ENCODE data around the gene FBXO3. TPM values are rescaled to one million over a fixed set of nuclear protein-coding genes. Genes with fewer than 3 reads are reported as not detected.
A peak's percentile ranks its signal among the peaks of the same experiment; 100 is the strongest.

Gene FBXO3
- total RNA-seq, 1 experiment from 2014 or later, result 22.5 TPM

- no peak for DNase-seq
Measured at GRCh38 chr11:33713856-33714398, 60.4 kb downstream of the FBXO3 start.

GRCh38 chr11:33713151-33713855 lies 61.0 kb downstream of the FBXO3 start:
- peaks cover 12% of the 10 kb centered on the region for H3F3A ChIP-seq (ENCODE audit: low read length, unreplicated experiment)
- intact Hi-C loops (cut with micrococcal nuclease), result no loop called here
- H3K4me2 ChIP-seq (ENCODE audit: low read length), result no peak overlapping the region
- no peak overlapping the region for H3K9ac ChIP-seq (ENCODE audit: low read length)
- no peak overlapping the region for H3K4me3 ChIP-seq (ENCODE audit: low read length)
- BruUV-seq (replicated peaks), result no TSS peak
- no peak for TF ChIP-seq EZH2 (IDR thresholded peaks at IDR 0.05; ENCODE audit: low read length, unreplicated experiment)
- no peak for TF ChIP-seq CTCF (conservative IDR thresholded peaks at IDR 0.05; ENCODE audit: low read depth, low read length)
- no peak for TF ChIP-seq EZH2phosphoT487 (IDR thresholded peaks at IDR 0.05; ENCODE audit: borderline replicate concordance, low read length)
- no peaks in the 10 kb centered on the region for H4K20me1 ChIP-seq (ENCODE audit: low read length)
- peaks cover 55% of the 10 kb centered on the region for H3K4me1 ChIP-seq (ENCODE audit: insufficient read depth, low read length)
- DNase-seq (no peak), ATAC-seq (no peak)
- H3K9me2 ChIP-seq (replicated peaks; ENCODE audit: low read length), result no peaks in the 10 kb centered on the region
- peak overlapping the region; percentile 19; the same call in 1 of the 2 replicates for H3K27ac ChIP-seq (ENCODE audit: low read length)
- peaks cover 77% of the 10 kb centered on the region for H3K36me3 ChIP-seq (ENCODE audit: low read depth, low read length)
- H3K79me2 ChIP-seq (ENCODE audit: low read length), result peaks cover 71% of the 10 kb centered on the region
- H2AFZ ChIP-seq (ENCODE audit: low read length), result no peak overlapping the region
- CTCF ChIA-PET, result no interaction called here
- no peaks in the 10 kb centered on the region for H3K9me3 ChIP-seq (ENCODE audit: low read length)
- no peaks in the 10 kb centered on the region for H3K27me3 ChIP-seq (ENCODE audit: low read length)
- POLR2A ChIA-PET (ENCODE audit: unreplicated experiment), result no interaction called here

More at GRCh38 chr11:33713856-33714398, 60.4 kb downstream of the FBXO3 start:
- ChIA-PET CTCF (no interaction called here), POLR2A (ENCODE audit: unreplicated experiment) (no interaction called here)
- peak overlapping the region; percentile 19; the same call in 1 of the 2 replicates for H3K27ac ChIP-seq (ENCODE audit: low read length)
- H3K4me2 ChIP-seq (ENCODE audit: low read length), result no peak overlapping the region
- ATAC-seq, result no peak
- no peak overlapping the region for H2AFZ ChIP-seq (ENCODE audit: low read length)
- no peak overlapping the region for H3K9ac ChIP-seq (ENCODE audit: low read length)
- no peaks in the 10 kb centered on the region for H3K9me2 ChIP-seq (replicated peaks; ENCODE audit: low read length)
- intact Hi-C loops (cut with micrococcal nuclease), result no loop called here
- peaks cover 78% of the 10 kb centered on the region for H3K36me3 ChIP-seq (ENCODE audit: low read depth, low read length)
- peaks cover 7% of the 10 kb centered on the region for H3F3A ChIP-seq (ENCODE audit: low read length, unreplicated experiment)
- peaks cover 77% of the 10 kb centered on the region for H3K79me2 ChIP-seq (ENCODE audit: low read length)
- peaks cover 52% of the 10 kb centered on the region for H3K4me1 ChIP-seq (ENCODE audit: insufficient read depth, low read length)
- H4K20me1 ChIP-seq (ENCODE audit: low read length), result no peaks in the 10 kb centered on the region
- H3K4me3 ChIP-seq (ENCODE audit: low read length), result no peak overlapping the region
- no peaks in the 10 kb centered on the region for H3K27me3 ChIP-seq (ENCODE audit: low read length)
- BruUV-seq (replicated peaks), result no TSS peak
- H3K9me3 ChIP-seq (ENCODE audit: low read length), result no peaks in the 10 kb centered on the region
- TF ChIP-seq EZH2phosphoT487 (IDR thresholded peaks at IDR 0.05; ENCODE audit: borderline replicate concordance, low read length), result no peak
- no peak for TF ChIP-seq EZH2 (IDR thresholded peaks at IDR 0.05; ENCODE audit: low read length, unreplicated experiment)
- TF ChIP-seq CTCF (conservative IDR thresholded peaks at IDR 0.05; ENCODE audit: low read depth, low read length), result no peak

GRCh38 chr11:33712436-33712835 lies 61.9 kb downstream of the FBXO3 start:
- no peak overlapping the region for H3K27ac ChIP-seq (ENCODE audit: low read length)
- H4K20me1 ChIP-seq (ENCODE audit: low read length), result no peaks in the 10 kb centered on the region
- no peaks in the 10 kb centered on the region for H3K9me3 ChIP-seq (ENCODE audit: low read length)
- POLR2A ChIA-PET (ENCODE audit: unreplicated experiment), result no interaction called here
- no TSS peak for BruUV-seq (replicated peaks)
- H3K4me2 ChIP-seq (ENCODE audit: low read length), result no peak overlapping the region
- H3K79me2 ChIP-seq (ENCODE audit: low read length), result peaks cover 65% of the 10 kb centered on the region
- H3K9me2 ChIP-seq (replicated peaks; ENCODE audit: low read length), result no peaks in the 10 kb centered on the region
- CTCF ChIA-PET, result no interaction called here
- H3K27me3 ChIP-seq (ENCODE audit: low read length), result no peaks in the 10 kb centered on the region
- DNase-seq (no peak), ATAC-seq (no peak)
- peaks cover 12% of the 10 kb centered on the region for H3F3A ChIP-seq (ENCODE audit: low read length, unreplicated experiment)
- no peak overlapping the region for H2AFZ ChIP-seq (ENCODE audit: low read length)
- H3K4me1 ChIP-seq (ENCODE audit: insufficient read depth, low read length), result peaks cover 59% of the 10 kb centered on the region
- no peak overlapping the region for H3K4me3 ChIP-seq (ENCODE audit: low read length)
- H3K9ac ChIP-seq (ENCODE audit: low read length), result no peak overlapping the region
- TF ChIP-seq EZH2 (IDR thresholded peaks at IDR 0.05; ENCODE audit: low read length, unreplicated experiment), result no peak
- no peak for TF ChIP-seq CTCF (conservative IDR thresholded peaks at IDR 0.05; ENCODE audit: low read depth, low read length)
- no peak for TF ChIP-seq EZH2phosphoT487 (IDR thresholded peaks at IDR 0.05; ENCODE audit: borderline replicate concordance, low read length)
- H3K36me3 ChIP-seq (ENCODE audit: low read depth, low read length), result peaks cover 72% of the 10 kb centered on the region
- intact Hi-C loops (cut with micrococcal nuclease), result no loop called here
